Glomerular endothelial cell (primary cell): ENCODE results near the gene SMIM12. TPM values are rescaled to one million over a fixed set of nuclear protein-coding genes. Genes with fewer than 3 reads are reported as not detected.

Experiments
- DNase-seq: peaks from one replicate; pipeline ENCODE4 v3.0.0-alpha.2; 2011; ENCODE audit warnings: low read depth, low spot score; ENCODE audit errors: extremely low read depth
- total RNA-seq: library from RNA; depleted of rRNA; stranded (reverse); fragments of >200 nt; gene quantifications from 2 replicates; pipeline ENCODE4 v1.2.3, GENCODE V29; 2015

The SMIM12 gene
- total RNA-seq, 1 donor from 2014 or later: 34.1 TPM

DNA sequence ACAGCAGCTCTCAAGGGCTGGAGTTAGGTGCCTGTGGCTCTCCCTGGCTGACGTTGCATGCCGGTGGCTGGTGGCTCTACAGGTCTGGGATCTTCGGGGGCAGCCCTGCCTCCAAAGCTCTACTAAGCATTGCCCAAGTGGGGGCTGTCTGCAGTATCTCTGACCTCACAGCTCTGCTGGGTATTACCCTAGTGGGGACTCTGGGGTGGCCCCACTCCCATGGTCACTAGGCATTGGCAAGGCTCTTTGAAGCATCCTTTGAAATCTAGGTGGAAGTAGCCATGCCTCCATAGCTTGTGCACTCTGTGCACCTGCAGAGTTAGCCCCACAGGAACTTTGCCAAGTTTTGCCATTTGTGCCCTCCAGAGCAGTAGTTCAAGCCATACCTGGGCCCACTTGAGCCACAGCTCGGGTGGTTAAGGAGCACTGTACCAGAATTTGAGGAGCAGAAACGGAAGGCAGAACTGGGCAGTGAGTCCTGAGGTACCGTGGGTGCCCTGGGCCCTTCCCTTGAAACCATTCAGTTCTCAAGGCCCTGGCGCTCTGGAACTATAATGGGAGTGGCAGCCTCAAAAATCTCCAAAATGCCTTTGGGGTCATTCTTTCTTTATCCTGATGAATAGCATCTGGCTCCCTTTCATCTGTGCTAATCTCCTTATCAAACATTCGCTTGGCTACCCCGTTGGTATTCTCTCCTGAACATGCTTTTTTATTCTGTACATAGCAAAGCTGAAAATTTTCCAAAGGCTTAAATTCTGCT lies 51.3 kb downstream of the SMIM12 start:
- no peak for DNase-seq

DNA sequence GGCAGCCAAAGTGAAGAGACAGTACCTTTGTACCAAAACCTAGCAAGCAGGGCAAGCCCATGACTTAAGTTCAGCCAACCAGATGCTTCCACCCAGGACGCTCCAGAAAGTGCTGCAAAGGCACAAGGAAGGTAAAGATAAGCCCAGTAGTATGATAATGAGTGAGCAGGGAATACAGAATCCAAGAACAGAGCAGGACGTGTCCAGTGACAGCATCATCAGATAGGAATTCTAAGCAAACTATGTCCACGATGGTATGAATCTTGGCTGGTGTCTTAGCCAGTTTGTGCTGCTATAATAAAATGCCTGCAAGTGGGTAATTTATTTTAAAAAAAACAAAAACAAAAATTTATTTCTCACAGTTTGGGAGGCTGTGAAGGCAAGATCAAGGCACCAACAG lies 53.2 kb downstream of the SMIM12 start:
- no peak for DNase-seq

DNA sequence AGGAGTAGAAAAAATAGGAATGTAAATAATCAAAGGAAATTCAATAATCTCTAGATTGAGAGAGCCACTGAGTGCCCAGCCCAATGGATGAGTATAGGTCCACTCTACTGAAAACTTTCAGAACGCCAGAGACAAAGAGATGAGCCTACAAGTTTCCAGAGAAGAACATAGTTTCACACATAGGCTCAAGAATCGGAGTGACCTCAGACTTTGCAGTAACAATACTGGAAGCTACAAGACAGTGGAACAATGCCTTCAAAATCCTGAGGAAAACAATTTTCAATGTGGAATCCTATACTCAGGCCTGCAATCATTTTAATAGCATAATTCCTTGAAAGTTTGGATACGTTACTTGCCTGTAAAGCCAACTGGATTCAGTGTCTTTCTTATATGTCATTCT lies 55.8 kb downstream of the SMIM12 start:
- no peak for DNase-seq

Other genes starting within 250 kb of the SMIM12 start
- not detected in 2 replicates for gene GJB5, start 104.7 kb downstream of the SMIM12 start, total RNA-seq
- gene GJB4, start 100.0 kb downstream of the SMIM12 start, total RNA-seq: 0.44 TPM in 1 of 2 replicates, not detected in the other
- 0.35 and 0.87 TPM in 2 replicates for gene GJB3, start 78.5 kb downstream of the SMIM12 start, total RNA-seq
- gene GJA4, start 66.8 kb downstream of the SMIM12 start, total RNA-seq: 3.2 and 62.1 TPM in 2 replicates
- gene DLGAP3, start 69.9 kb upstream of the SMIM12 start, total RNA-seq: 0.23 TPM in 1 of 2 replicates, not detected in the other
- gene TMEM35B, start 125.6 kb upstream of the SMIM12 start, total RNA-seq: 31.6 and 56.6 TPM in 2 replicates
- gene ZMYM6, start 172.2 kb upstream of the SMIM12 start, total RNA-seq: 11.7 and 14.7 TPM in 2 replicates
- gene ZMYM1, start 219.6 kb upstream of the SMIM12 start, total RNA-seq: 13.8 and 17.9 TPM in 2 replicates